DMS53 treated with DMSO at 0.1 percent for 48 hours (cell line): ENCODE measurements around the gene NXPE3.

Experiments used
- DNase-seq: peaks from one replicate; lab custom pipeline; 2025; ENCODE audit not compliant: unreplicated experiment; lab: John Stamatoyannopoulos, UW

Gene NXPE3

GRCh38 chr3:101873619-101874018 lies 94.6 kb downstream of the NXPE3 start:
- DNase-seq, result no peak

- no peak for DNase-seq
These were observed 97.1 kb downstream of the NXPE3 start for GRCh38 chr3:101876142-101876541.
